ENCODE measurements around the gene LRRC18.

GRCh38 chr10:48948470-48949037 lies 8.9 kb upstream of the LRRC18 start:
- no peak for TF ChIP-seq CTCF (IDR thresholded peaks at IDR 0.05)
- no peak for TF ChIP-seq POLR2A (IDR thresholded peaks at IDR 0.05)

All from adrenal gland (tissue), 5 donors.